NT2/D1 (cell line): ENCODE data around the gene RNLS.

Source experiments
- SUZ12 ChIP-seq: IDR thresholded peaks from 2 replicates; pipeline ENCODE4 v1.6.1; 2011; ENCODE audit not compliant: insufficient read length, insufficient read depth; ENCODE audit errors: extremely low read depth
- YY1 ChIP-seq: IDR thresholded peaks from 2 replicates; pipeline ENCODE4 v1.6.1; 2011; ENCODE audit not compliant: insufficient read length, insufficient read depth
- ZNF274 ChIP-seq: IDR thresholded peaks from 2 replicates; pipeline ENCODE4 v1.6.1; 2011; ENCODE audit warnings: mild to moderate bottlenecking, low read depth, low read length

DNA sequence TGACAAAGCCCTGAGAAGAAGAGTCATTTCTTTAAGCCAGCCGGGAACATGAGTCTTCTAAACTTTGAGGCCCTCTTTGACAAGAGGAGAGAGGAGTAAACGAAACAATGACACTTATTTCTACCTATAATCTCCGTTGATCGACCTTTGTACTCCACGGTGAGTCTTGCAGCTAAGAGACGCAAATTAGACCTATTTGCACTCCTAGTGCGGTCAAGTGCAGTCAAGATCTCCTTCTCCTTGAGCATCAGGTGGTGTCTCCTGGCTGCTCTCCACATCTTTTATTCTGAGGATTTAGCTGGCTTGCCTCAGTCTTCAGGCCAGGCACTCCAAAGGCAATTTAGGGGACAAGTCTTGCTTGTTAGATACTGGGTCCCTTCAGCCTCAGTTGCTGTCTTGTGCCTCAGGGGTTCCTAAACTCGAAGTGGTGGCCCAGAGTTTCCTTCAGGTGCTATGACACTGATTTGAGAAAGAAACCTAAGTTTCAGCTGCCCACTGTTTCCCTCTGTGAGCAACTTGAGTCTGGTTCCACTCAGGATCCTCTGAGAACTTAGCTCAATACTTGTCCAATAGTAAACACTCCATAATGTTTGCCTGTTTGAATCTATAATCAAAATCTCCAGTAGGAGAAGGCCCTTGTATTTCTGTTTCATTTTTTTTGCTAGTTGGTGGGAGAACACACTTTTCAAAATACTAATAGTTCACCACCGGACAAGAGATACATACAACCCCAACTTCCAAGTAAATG lies 312.9 kb downstream of the RNLS start:
- TF ChIP-seq YY1: no peak
- TF ChIP-seq SUZ12: no peak
- no peak for TF ChIP-seq ZNF274
